ENCODE results near the gene PRKCH. TPM values are rescaled to one million over a fixed set of nuclear protein-coding genes. Genes with fewer than 3 reads are reported as not detected.

Gene PRKCH
- total RNA-seq, 1 donor from 2014 or later, result 8.4 TPM

DNA sequence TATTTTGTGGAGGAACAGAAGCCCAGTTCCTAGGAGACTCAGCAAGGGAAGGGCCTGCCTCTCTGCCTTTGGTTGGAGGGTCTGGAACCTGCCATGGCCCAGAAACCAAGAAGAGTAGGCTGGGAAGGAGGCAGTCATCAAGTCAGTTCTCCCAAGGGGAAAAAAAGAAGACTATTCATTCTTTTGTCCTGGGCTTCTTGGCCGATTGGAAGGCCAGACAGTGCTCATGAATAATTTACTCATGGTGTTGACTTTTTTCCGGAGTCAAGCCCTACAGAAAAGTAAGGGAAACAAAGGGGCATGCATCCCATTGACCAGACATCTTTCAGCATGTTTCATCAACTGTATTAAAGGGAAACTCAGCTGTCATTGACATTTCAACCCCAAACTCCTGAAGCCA is 168.1 kb downstream of the PRKCH start:
- H3K4me3 ChIP-seq (ENCODE audit: low read depth, low read length), result no peak overlapping the region
- TF ChIP-seq, protein P1, sequence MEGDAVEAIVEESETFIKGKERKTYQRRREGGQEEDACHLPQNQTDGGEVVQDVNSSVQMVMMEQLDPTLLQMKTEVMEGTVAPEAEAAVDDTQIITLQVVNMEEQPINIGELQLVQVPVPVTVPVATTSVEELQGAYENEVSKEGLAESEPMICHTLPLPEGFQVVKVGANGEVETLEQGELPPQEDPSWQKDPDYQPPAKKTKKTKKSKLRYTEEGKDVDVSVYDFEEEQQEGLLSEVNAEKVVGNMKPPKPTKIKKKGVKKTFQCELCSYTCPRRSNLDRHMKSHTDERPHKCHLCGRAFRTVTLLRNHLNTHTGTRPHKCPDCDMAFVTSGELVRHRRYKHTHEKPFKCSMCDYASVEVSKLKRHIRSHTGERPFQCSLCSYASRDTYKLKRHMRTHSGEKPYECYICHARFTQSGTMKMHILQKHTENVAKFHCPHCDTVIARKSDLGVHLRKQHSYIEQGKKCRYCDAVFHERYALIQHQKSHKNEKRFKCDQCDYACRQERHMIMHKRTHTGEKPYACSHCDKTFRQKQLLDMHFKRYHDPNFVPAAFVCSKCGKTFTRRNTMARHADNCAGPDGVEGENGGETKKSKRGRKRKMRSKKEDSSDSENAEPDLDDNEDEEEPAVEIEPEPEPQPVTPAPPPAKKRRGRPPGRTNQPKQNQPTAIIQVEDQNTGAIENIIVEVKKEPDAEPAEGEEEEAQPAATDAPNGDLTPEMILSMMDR (IDR thresholded peaks at IDR 0.05; ENCODE audit: insufficient read depth, low read length, poor library complexity, severe bottlenecking), result no peak
- H3K27me3 ChIP-seq (ENCODE audit: control insufficient read depth, insufficient read depth, low read length), result no peaks in the 10 kb centered on the region
- H3K36me3 ChIP-seq (ENCODE audit: control insufficient read depth, insufficient read depth, low read length), result no peaks in the 10 kb centered on the region
- no peak for DNase-seq (ENCODE audit: low read depth)

DNA sequence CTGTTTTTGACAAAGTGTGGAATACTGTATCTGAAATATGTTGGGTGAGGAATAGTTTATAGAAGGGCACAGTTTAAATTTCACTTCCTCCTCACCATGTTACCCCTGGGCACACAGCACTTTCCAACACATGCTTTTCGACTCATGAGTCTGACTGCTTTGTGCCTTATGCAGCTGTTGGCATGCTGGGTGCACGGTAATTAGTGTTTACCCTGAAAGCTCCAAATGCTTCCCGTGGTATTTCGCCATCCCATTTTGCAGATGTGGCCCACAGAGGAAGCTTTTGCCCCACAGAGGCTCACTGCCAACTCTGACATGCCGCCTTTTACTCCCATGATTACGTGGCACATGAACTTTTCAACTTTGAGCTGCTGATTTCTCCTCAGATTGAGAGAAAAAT is 168.6 kb downstream of the PRKCH start:
- Histone ChIP-seq H3K4me3 (ENCODE audit: low read depth, low read length) (no peak overlapping the region), H3K27me3 (ENCODE audit: control insufficient read depth, insufficient read depth, low read length) (no peaks in the 10 kb centered on the region), H3K36me3 (ENCODE audit: control insufficient read depth, insufficient read depth, low read length) (no peaks in the 10 kb centered on the region)
- no peak for DNase-seq (ENCODE audit: low read depth)
- TF ChIP-seq, protein P1 (IDR thresholded peaks at IDR 0.05; ENCODE audit: insufficient read depth, low read length, poor library complexity, severe bottlenecking), result no peak

DNA sequence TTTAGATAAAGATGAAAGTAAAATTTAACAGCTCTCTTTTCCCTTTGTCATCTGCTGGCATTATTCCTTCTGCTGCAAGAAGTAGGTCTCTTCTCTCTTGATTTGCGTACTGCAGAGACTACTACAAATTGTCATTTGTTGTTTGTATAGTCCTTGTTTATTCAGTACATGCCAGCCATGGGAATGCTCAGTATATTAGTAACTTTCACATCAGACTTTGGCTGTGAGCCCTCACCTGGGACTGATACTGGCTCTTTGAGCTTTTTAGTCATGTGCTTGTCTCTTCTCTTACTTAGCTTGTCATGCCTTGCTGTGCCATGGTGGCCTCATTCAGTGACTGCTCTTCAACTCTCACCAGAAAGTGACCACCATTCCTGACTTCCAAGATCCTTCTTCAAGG is 169.8 kb downstream of the PRKCH start:
- Histone ChIP-seq H3K4me3 (ENCODE audit: low read depth, low read length) (no peak overlapping the region), H3K27me3 (ENCODE audit: control insufficient read depth, insufficient read depth, low read length) (no peaks in the 10 kb centered on the region), H3K36me3 (ENCODE audit: control insufficient read depth, insufficient read depth, low read length) (no peaks in the 10 kb centered on the region)
- TF ChIP-seq, protein P1 (IDR thresholded peaks at IDR 0.05; ENCODE audit: insufficient read depth, low read length, poor library complexity, severe bottlenecking), result no peak
- DNase-seq (ENCODE audit: low read depth), result no peak

DNA sequence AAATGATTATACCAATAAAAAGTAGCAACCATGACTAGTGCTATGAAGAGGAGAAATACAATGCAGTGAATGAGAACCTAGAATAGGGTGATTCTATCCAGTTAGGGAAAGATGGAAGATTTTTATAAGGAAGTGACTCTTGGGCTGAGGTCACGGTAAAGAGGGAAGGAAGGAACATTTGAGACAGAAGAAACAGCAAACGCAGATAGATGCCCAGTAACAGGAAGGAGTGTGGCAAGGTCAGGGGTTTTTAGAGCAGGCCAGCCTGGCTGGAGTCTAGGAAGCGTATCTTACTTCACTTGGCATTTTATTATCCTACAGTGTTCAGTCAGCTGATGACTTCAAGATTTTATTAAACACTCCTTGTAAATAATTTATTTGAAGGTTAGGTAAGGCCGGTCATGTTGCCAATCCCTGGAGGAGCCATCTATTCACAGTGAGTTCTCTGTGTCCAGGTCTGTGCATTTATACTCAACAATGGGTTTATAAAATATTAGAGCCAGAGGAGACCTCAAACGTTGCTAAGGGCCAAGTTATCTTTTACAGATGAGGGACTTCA is 170.6 kb downstream of the PRKCH start:
- H3K4me3 ChIP-seq (ENCODE audit: low read depth, low read length), result no peak overlapping the region
- no peak for DNase-seq (ENCODE audit: low read depth)

DNA sequence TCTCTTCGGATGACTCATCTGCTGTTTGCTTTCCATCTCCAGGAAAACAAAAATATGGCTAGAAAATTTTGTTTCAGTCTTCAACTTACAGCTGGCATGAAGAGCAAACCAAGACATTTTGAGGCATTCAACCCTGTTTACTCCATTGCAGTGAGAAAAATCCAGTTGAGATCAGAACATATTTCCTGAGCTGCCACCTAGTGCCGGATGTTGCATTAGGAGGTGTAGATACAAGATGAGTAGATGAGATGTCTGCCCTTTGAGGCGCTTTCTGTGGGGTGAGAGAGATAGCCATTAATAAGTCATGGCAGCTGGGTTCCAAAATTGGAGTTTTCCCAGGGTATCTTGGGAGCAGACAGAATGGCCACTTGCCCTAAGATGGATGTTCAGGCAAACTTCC is 171.1 kb downstream of the PRKCH start:
- TF ChIP-seq, protein P1 (IDR thresholded peaks at IDR 0.05; ENCODE audit: insufficient read depth, low read length, poor library complexity, severe bottlenecking), result no peak
- H3K4me3 ChIP-seq (ENCODE audit: low read depth, low read length), result no peak overlapping the region

More for the DNA sequence above, 170.6 kb downstream of the PRKCH start:
- no peaks in the 10 kb centered on the region for H3K27me3 ChIP-seq (ENCODE audit: control insufficient read depth, insufficient read depth, low read length)
- H3K36me3 ChIP-seq (ENCODE audit: control insufficient read depth, insufficient read depth, low read length), result no peaks in the 10 kb centered on the region
- TF ChIP-seq, protein P1 (IDR thresholded peaks at IDR 0.05; ENCODE audit: insufficient read depth, low read length, poor library complexity, severe bottlenecking), result no peak

DNA sequence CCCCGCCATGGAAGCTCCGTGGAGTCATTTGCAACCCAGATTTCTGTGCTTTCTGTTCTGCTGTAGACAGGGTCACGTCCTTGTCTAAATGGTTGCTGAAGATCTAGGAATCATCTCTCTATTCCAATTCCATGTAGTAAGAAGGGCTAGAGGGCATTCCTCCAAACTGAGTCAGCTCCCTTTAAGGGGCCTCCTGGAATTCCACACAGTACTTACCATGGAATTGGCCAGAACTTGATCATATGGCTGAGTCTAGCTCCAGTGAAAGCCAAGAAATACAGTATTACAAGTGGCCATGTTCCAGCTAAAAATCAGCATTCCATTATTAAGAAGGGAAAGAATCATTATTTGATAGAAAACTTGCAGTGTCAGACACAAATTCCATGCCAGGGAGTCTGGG is 171.9 kb downstream of the PRKCH start:
- peak; percentile 70 for DNase-seq (ENCODE audit: low read depth)

More for the DNA sequence above, 171.1 kb downstream of the PRKCH start:
- Histone ChIP-seq H3K36me3 (ENCODE audit: control insufficient read depth, insufficient read depth, low read length) (no peaks in the 10 kb centered on the region), H3K27me3 (ENCODE audit: control insufficient read depth, insufficient read depth, low read length) (no peaks in the 10 kb centered on the region)
- DNase-seq (ENCODE audit: low read depth), result no peak

More for the DNA sequence above, 171.9 kb downstream of the PRKCH start:
- H3K27me3 ChIP-seq (ENCODE audit: control insufficient read depth, insufficient read depth, low read length), result no peaks in the 10 kb centered on the region
- H3K36me3 ChIP-seq (ENCODE audit: control insufficient read depth, insufficient read depth, low read length), result no peaks in the 10 kb centered on the region
- TF ChIP-seq, protein P1 (IDR thresholded peaks at IDR 0.05; ENCODE audit: insufficient read depth, low read length, poor library complexity, severe bottlenecking), result no peak
- no peak overlapping the region for H3K4me3 ChIP-seq (ENCODE audit: low read depth, low read length)
